NOMO-1 treated with DMSO at 0.1 percent for 48 hours (cell line): ENCODE data around the gene OVOL3.
"Not testable (repeated sequence)": the region's sequence is repeated elsewhere in the genome, so short reads cannot be mapped to it uniquely, and the experiment has no call there.

Experiments
- DNase-seq: peaks from one replicate; lab custom pipeline; 2025; ENCODE audit not compliant: unreplicated experiment; lab: John Stamatoyannopoulos, UW

Gene OVOL3

DNA sequence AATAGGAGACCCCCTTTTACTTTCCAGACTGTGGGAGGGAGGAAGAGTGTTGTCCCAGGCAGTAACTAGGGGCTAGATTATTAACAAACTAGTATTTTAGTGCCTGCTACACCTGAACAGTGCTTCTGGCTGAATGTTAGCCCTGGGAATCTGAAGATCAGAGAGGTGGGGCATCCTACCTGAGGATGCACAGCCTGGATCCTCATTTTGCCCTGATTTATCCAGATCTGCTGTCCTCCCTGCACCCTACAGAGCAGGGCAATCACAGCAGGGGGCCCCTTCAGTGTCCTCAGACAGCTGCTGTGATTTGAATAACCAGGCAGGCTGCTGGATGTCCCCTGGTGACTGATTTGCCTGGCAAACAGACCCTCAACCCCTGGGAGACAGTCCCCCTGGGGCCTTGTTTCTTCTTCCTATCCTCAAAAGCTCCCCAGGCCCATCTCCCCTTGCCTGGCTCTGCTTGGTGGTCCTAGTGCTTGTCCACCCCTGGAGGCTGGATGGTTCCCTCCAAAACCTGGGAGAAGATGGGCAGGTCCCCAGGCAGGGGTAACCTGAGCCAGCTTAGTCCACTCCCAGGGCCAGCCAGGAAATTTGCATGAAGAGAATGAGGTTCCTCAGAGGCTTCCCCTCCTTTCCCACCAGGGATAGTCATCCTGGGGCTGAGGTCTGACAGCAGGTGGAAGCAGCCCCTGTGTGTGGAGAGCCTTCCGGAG lies at the start of gene OVOL3:
Gene OVOL3 (plus strand): TSS at position 657 of the 713 bp plus-strand sequence. CDS start 60 bp downstream, outside the sequence.
- DNase-seq: no peak

DNA sequence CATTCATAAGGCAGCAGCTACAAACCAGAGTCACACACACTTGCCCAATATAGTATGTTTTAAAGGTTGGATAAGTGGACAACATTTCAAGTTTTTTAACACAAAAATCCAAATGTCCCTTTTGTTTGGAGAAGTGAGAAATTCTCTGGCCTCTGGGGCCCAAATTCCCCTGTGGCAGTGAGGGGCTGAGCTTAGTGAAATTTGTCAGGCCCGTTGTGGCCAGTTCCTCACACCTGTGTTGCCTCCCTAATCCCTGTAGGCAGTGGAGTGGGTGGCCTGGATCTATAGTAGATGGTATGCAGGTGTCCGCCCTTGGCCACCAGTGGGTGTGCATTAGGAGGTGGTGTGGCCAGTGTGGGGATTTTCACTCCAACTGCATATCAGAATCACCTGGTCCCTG lies 49.6 kb upstream of the OVOL3 start:
- no peak for DNase-seq

- no peak for DNase-seq
Measured at GRCh38 chr19:36064826-36065225, 46.1 kb upstream of the OVOL3 start.

DNA sequence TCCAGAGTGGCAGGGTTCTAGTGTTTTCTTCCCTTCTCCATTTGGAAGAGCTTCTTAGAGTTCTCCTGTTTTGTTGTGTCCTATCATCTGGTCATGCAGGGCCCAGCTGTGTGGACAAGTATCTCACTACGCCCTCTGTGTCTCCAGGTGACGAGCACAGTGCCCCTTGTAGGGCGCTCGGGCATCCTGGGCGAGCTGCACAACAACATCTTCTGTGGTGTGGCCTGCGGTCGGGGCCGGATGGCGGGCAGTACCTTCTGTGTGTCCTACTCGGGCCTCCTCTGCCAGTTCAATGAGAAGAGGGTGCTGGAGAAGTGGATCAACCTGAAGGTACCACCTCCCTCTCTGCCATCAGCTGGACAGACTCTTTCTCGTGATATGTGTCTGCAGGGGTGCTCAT lies 43.3 kb upstream of the OVOL3 start:
- DNase-seq: no peak

GRCh38 chr19:36068810-36069499 lies 42.0 kb upstream of the OVOL3 start:
- not testable (repeated sequence) for DNase-seq

- no peak for DNase-seq
Measured at GRCh38 chr19:36072081-36072480, 38.9 kb upstream of the OVOL3 start.

DNA sequence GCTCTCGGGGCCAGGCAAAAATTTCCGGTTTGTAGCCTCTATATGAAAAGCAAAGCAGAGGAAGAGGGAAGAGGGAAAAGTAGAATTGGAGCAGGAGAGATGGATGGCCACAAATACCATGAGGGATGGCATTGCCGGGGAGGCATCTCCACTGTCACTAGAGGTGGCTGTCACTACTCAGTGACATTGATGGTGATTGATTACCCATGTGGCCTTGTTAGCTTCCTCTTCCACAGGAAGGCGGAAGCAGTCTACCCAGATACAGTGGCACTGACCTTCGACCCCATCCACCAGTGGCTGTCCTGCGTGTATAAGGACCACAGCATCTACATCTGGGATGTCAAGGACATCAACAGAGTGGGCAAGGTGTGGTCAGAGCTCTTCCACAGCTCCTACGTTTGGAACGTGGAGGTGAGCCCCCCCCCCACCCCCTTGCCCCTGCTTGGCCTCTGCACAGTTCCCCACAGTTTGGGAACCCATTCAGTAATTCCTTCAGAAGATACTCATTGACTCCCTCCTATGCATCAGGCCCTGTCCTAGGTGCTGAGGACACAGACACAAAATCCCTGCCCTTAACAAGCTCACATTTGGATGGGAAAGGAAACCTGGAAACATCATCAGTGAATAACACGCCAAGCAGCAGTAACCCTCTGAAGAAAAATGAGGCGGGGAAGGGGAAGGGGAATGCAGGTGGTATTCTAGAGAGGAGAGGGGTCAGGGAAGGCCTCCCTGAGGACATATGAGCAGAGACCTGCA lies 37.6 kb upstream of the OVOL3 start:
- no peak for DNase-seq

GRCh38 chr19:36079389-36079945 lies 31.5 kb upstream of the OVOL3 start:
- DNase-seq: no peak

DNA sequence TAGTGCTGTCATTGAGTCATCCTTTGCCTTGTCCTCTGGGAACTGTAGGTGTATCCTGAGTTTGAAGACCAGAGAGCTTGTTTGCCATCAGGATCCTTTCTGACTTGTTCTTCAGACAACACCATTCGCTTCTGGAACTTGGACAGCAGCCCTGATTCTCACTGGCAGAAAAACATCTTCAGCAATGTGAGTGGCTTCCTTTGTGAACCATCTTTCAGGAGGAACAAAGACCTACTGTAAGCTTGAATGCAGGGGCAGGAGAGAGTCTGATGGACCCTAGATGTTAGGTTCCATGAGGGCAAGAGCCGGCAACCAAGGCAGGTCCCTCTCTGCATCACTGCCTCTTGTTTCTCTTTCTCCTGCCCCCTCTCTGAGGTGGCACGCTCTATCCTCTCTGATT lies 29.6 kb upstream of the OVOL3 start:
- DNase-seq: no peak

DNA sequence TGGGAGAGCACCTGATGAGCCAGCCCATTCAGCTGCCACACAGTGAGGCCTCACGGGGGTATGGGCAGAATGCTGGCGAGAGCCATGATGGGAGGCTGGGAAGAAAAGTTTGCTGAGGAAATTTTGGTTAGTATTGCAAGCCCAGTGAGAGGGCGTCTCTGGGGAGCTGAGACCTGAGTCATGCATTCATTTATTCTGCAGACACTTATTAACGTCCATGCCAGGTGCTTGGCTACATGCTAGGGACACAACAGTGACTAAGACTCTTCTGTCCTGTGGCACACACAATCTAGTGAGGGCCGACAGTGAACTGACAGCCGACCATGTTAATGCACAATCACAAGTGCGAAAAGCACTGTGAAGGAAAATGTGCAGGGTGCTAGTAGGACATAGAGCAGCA lies 29.0 kb upstream of the OVOL3 start:
- DNase-seq: no peak

DNA sequence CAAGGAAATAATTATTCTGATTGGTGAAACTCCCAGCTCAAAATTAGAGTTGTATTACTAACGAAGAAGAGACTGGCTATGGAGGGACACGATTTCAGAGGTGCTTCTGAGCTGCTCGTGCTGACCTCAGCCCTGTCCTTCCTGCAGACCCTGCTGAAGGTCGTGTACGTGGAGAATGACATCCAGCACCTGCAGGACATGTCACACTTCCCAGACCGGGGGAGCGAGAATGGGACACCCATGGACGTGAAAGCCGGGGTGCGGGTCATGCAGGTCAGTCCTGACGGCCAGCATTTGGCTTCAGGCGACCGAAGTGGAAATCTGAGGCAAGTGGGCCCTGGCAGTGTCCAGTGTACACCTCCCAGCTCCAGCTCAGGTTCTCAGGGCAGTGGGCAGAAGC lies 28.0 kb upstream of the OVOL3 start:
- no peak for DNase-seq

GRCh38 chr19:36084231-36085009 lies 26.5 kb upstream of the OVOL3 start:
- no peak for DNase-seq

DNA sequence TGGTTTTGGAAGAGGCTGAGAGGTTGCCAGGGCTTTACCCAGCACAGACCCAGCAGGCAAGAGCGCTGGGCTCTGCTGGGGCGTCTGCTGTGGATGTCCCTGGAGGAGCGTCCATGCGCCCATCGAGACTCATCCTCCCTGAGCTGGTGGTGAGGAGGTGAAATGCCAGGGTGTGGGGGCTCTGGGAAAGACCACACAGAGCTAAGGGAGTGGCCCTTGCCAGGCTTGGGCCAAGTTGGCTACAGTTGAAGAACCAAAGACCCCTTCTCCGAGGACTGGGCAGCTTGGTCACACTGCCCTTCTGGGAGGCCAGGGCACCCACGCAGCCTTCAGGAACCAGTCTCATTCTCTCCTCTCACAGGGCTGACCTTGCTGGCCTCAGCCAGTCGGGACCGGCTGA lies 24.6 kb upstream of the OVOL3 start:
- no peak for DNase-seq

DNA sequence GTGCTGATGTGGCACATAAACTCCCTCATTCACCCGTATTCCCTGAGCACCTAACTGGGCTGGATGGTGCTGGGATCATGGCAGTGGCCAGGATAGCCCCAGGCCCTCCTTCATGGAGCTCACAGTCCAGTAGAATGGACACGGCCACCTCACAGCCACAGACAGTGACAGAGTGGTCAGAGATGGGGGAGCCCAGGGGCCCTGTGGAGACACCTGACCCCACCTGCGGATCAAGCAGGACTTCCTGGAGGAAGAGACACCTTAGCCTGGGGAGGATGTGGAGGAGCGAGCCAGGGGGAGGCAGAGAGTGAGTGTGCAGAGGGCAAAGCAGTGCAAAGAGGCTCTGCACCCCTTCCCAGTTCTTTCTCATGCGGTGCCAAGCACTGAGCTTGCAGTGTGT lies 21.1 kb upstream of the OVOL3 start:
- no peak for DNase-seq

GRCh38 chr19:36090910-36091695 lies 19.8 kb upstream of the OVOL3 start:
- DNase-seq: no peak

GRCh38 chr19:36092566-36092965 lies 18.4 kb upstream of the OVOL3 start:
- DNase-seq: no peak

DNA sequence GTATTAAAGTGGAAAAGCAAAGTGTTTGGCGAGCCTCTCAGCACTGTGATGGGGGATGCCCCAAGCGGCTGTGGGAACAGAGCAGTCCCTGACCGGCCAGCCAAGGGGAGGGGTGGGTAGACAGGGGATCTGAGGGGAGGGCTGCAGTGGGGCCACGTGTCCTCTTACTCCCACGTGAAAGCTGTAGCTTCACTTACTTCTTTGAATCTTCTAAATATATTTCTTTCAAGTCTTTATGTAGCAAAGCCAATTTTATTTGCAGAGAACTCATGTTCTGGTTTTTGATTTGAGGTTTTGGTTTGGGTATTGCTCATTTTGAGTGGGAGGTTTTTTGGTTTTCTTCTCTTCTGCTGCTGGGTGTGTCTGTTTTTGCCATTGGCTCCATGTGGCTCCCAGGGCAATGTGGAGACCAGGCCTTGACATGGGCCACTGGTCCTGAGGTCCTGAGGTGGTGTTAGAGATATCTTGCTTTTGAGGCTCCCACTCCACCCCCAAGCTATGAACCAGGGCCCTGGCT lies 17.7 kb upstream of the OVOL3 start:
- DNase-seq: no peak

- no peak for DNase-seq
Measured at GRCh38 chr19:36093687-36094086, 17.3 kb upstream of the OVOL3 start.

DNA sequence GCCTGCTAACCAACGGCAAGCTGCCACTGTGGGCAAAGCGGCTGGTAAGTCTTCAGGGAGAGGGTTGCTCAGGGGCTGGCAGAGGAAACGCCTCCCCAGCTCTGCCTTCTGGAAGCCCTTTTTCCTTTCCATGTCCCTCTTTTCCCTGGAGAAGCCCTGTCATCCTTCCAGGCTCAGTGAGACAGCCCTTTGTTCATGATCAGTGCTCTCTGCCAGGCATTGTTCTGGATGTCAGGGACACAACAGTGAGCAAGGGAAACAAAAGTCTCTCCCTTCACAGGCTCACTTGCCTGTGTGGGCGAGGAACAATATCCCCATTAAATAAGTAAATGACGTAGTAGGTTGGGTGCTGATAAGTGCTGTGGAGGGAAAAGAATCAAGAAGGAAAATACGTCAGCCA lies 13.9 kb upstream of the OVOL3 start:
- no peak for DNase-seq
